ENCODE measurements around the gene LAS1L. TPM values are rescaled to one million over a fixed set of nuclear protein-coding genes. Genes with fewer than 3 reads are reported as not detected.

The LAS1L gene
- total RNA-seq, 1 experiment from 2014 or later = 48.3 TPM

DNA sequence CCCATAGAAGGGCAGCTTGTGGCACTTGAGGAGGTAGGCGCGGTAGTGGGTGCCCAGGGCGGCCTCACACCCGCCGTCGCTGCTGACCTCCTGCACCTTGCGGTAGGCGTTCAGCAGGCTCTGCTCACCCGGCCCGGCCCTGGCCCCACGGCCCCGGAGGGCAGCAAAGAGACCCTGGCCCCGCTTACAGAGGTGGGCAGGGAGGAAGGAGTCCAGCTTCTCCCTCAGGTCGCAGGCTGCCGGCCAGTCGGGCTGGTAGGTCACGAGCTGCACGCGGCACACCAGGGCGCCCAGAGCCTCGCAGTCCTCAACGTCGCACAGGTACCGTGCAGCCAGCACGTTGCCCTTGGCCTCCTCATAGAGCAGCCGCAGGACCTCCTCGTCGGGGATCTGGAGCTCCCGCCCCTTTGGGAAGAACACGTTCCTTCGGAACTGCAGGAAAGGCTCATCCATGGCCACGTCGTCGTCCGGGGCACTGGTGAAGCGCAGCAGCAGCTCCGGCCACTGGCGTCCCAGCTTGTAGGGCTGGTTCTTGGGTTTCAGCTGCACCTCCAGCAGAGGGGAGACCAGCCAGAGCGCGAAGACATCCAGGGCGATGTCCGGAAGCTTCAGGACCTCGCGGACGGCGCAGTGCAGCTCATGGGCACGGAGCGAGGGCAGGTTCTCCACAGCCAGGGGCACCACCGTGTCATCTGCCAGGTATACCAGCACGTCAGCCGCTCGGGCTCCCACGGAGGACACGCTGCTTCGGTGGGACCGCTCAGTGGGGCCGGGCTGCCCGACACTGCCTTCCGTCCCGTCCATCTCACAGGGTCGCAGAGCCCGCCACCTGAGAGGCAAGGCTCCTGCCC is 17.1 kb upstream of the LAS1L start:
- TF ChIP-seq EZH2 (IDR thresholded peaks at IDR 0.05; ENCODE audit: low read depth) (no peak), CTCF (conservative IDR thresholded peaks at IDR 0.05) (no peak)
- intact Hi-C loops (cut with micrococcal nuclease; ENCODE audit: unreplicated experiment) = no loop called here
- ChIA-PET POLR2A (ENCODE audit: unreplicated experiment) (no interaction called here), CTCF (no interaction called here)
- Histone ChIP-seq H3K4me1 (replicated peaks; ENCODE audit: insufficient read depth) (no peaks in the 10 kb centered on the region), H3K4me2 (no peak overlapping the region), H3K4me3 (no peak overlapping the region), H3K36me3 (ENCODE audit: low read depth) (no peaks in the 10 kb centered on the region), H4K20me1 (ENCODE audit: insufficient read depth) (no peaks in the 10 kb centered on the region), H3K27ac (no peak overlapping the region), H3F3A (ENCODE audit: insufficient read depth, low read depth) (no peaks in the 10 kb centered on the region), H3K27me3 (ENCODE audit: insufficient read depth, low read depth) (peaks cover 12% of the 10 kb centered on the region; the same call in 1 of the 2 replicates), H3K9me3 (ENCODE audit: insufficient read depth, low read depth) (no peaks in the 10 kb centered on the region), H2AFZ (no peak overlapping the region), H3K9me2 (ENCODE audit: insufficient read depth) (no peaks in the 10 kb centered on the region), H3K79me2 (ENCODE audit: low read depth) (no peaks in the 10 kb centered on the region)
- no peak for DNase-seq
- no TSS peak for BruUV-seq (replicated peaks)

- Histone ChIP-seq H3K9me2 (ENCODE audit: insufficient read depth) (no peaks in the 10 kb centered on the region), H3K79me2 (ENCODE audit: low read depth) (no peaks in the 10 kb centered on the region), H3K4me3 (no peak overlapping the region), H3K4me2 (no peak overlapping the region), H4K20me1 (ENCODE audit: insufficient read depth) (no peaks in the 10 kb centered on the region), H3K4me1 (replicated peaks; ENCODE audit: insufficient read depth) (no peaks in the 10 kb centered on the region), H3K9me3 (ENCODE audit: insufficient read depth, low read depth) (no peaks in the 10 kb centered on the region), H2AFZ (no peak overlapping the region), H3K36me3 (ENCODE audit: low read depth) (no peaks in the 10 kb centered on the region), H3F3A (ENCODE audit: insufficient read depth, low read depth) (no peaks in the 10 kb centered on the region), H3K27me3 (ENCODE audit: insufficient read depth, low read depth) (peaks cover 12% of the 10 kb centered on the region), H3K27ac (no peak overlapping the region)
- BruUV-seq (replicated peaks) = no TSS peak
- ChIA-PET POLR2A (ENCODE audit: unreplicated experiment) (no interaction called here), CTCF (no interaction called here)
- TF ChIP-seq EZH2 (IDR thresholded peaks at IDR 0.05; ENCODE audit: low read depth) = no peak
- no peak for TF ChIP-seq CTCF (conservative IDR thresholded peaks at IDR 0.05)
- intact Hi-C loops (cut with micrococcal nuclease; ENCODE audit: unreplicated experiment) = no loop called here
- no peak for DNase-seq
Measured at GRCh38 chrX:65551086-65551485, 16.5 kb upstream of the LAS1L start.

GRCh38 chrX:65545456-65545855 is 10.9 kb upstream of the LAS1L start:
- Histone ChIP-seq H3K4me1 (replicated peaks; ENCODE audit: insufficient read depth) (no peaks in the 10 kb centered on the region), H3K4me2 (no peak overlapping the region), H3K9me2 (ENCODE audit: insufficient read depth) (no peaks in the 10 kb centered on the region), H3K9me3 (ENCODE audit: insufficient read depth, low read depth) (no peaks in the 10 kb centered on the region), H3K36me3 (ENCODE audit: low read depth) (no peaks in the 10 kb centered on the region), H3K4me3 (no peak overlapping the region), H3K27me3 (ENCODE audit: insufficient read depth, low read depth) (peaks cover 35% of the 10 kb centered on the region), H3F3A (ENCODE audit: insufficient read depth, low read depth) (no peaks in the 10 kb centered on the region), H3K79me2 (ENCODE audit: low read depth) (no peaks in the 10 kb centered on the region), H4K20me1 (ENCODE audit: insufficient read depth) (no peaks in the 10 kb centered on the region), H2AFZ (no peak overlapping the region), H3K27ac (no peak overlapping the region)
- ChIA-PET CTCF (no interaction called here), POLR2A (ENCODE audit: unreplicated experiment) (no interaction called here)
- BruUV-seq (replicated peaks) = no TSS peak
- DNase-seq = no peak
- TF ChIP-seq CTCF (conservative IDR thresholded peaks at IDR 0.05) (no peak), EZH2 (IDR thresholded peaks at IDR 0.05; ENCODE audit: low read depth) (no peak)
- intact Hi-C loops (cut with micrococcal nuclease; ENCODE audit: unreplicated experiment) = no loop called here

Data from PC-9 (cell line).